SH-SY5Y (cell line): ENCODE measurements around the gene BIRC7.

Experiments used
- GATA2 ChIP-seq: IDR thresholded peaks from 2 replicates; pipeline ENCODE4 v1.6.1; 2011; ENCODE audit warnings: mild to moderate bottlenecking, low read depth, low read length
- GATA3 ChIP-seq: IDR thresholded peaks from 2 replicates; pipeline ENCODE4 v1.6.1; 2011; ENCODE audit warnings: low read depth, mild to moderate bottlenecking, low read length, moderate library complexity

DNA sequence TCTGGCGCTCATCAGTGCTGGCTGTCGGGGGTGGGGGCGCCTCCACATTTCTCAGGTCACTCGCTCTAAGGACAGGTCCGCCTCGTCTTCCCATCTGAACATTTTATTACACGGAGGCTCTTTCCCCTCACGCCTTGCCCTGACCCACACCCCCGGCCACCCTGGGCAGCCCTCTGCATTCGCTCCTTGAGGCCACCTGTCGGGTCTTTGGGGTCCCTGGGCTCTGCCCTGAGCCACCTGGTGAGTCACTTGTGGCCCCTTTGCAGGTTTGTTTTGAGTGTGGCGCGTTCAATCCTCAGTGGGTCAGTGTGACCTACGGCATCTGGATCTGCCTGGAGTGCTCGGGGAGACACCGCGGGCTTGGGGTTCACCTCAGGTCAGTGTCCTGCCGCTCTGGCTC is 40.1 kb downstream of the BIRC7 start:
- TF ChIP-seq GATA2, result no peak
- no peak for TF ChIP-seq GATA3
